Stimulated activated CD4-positive, alpha-beta T cell treated with anti-CD3 and anti-CD28 coated beads, Interleukin-4, amount 100 ng/mL, for 1 hour (primary cell): Measurements from ENCODE around the gene DOCK4.
"Not testable (repeated sequence)": the region's sequence is repeated elsewhere in the genome, so short reads cannot be mapped to it uniquely, and the experiment has no call there.

Experiments
- DNase-seq: peaks from one replicate; pipeline ENCODE4 v3.0.0-alpha.2; 2020

DOCK4 gene, protein sequence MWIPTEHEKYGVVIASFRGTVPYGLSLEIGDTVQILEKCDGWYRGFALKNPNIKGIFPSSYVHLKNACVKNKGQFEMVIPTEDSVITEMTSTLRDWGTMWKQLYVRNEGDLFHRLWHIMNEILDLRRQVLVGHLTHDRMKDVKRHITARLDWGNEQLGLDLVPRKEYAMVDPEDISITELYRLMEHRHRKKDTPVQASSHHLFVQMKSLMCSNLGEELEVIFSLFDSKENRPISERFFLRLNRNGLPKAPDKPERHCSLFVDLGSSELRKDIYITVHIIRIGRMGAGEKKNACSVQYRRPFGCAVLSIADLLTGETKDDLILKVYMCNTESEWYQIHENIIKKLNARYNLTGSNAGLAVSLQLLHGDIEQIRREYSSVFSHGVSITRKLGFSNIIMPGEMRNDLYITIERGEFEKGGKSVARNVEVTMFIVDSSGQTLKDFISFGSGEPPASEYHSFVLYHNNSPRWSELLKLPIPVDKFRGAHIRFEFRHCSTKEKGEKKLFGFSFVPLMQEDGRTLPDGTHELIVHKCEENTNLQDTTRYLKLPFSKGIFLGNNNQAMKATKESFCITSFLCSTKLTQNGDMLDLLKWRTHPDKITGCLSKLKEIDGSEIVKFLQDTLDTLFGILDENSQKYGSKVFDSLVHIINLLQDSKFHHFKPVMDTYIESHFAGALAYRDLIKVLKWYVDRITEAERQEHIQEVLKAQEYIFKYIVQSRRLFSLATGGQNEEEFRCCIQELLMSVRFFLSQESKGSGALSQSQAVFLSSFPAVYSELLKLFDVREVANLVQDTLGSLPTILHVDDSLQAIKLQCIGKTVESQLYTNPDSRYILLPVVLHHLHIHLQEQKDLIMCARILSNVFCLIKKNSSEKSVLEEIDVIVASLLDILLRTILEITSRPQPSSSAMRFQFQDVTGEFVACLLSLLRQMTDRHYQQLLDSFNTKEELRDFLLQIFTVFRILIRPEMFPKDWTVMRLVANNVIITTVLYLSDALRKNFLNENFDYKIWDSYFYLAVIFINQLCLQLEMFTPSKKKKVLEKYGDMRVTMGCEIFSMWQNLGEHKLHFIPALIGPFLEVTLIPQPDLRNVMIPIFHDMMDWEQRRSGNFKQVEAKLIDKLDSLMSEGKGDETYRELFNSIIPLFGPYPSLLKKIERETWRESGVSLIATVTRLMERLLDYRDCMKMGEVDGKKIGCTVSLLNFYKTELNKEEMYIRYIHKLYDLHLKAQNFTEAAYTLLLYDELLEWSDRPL (N-terminal part only)

GRCh38 chr7:112206238-112206990, at the start of gene DOCK4, which contains the start of gene ZNF277:
DOCK4 (minus strand) TSS chr7:112206399; CDS start chr7:112206138, 261 bp downstream.
ZNF277 (plus strand) TSS chr7:112206695; CDS start chr7:112206717, 22 bp downstream.
- peak; percentile 99 for DNase-seq

- no peak for DNase-seq
Observed at GRCh38 chr7:112255388-112255720, 49.2 kb upstream of the DOCK4 start.

- no peak for DNase-seq
Observed at GRCh38 chr7:112254709-112255387, 48.6 kb upstream of the DOCK4 start.

- DNase-seq = no peak
Observed at GRCh38 chr7:112254156-112254555, 48.0 kb upstream of the DOCK4 start.

DNA sequence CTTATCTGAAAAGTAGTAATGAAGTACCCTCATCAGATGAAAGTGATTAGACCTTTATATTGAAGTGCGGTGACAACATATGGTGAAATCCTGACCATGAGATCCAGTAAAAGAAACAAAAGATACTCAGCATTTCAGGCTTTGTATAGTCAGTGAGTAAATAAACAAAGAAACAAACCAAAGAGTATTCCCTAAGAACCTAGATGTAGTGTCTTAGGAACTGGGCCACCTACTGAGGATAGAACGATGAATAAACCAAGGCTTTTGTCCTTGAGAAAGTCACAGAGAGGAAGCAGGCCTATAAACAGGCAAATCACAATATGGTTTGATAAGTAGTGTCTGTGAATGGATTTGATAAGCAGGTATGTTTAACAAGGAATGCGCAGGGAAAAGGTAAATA, 46.5 kb upstream of the DOCK4 start:
- DNase-seq = no peak

DNA sequence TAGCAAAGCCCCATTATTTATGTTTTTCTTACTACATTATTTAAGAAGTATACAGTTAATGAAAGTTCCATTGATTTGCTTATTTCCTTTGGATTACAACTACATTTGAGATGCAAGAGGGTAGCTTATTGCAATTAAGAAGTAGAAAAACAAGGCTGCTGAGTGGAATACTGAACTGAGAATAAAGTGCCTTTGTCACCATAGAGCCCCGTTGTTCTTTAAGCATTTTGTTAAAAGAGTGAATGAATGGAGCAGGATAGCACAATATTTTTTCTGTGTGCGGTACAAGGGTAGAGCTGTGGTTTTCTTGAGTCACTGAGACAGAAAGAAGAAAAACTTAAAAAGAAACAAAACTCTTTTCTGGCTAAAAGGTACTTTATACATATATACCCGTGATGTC, 45.9 kb upstream of the DOCK4 start:
- no peak for DNase-seq

- not testable (repeated sequence) for DNase-seq
Observed at GRCh38 chr7:112249967-112250366, 43.8 kb upstream of the DOCK4 start.

GRCh38 chr7:112248598-112248997, 42.4 kb upstream of the DOCK4 start:
- no peak for DNase-seq

DNA sequence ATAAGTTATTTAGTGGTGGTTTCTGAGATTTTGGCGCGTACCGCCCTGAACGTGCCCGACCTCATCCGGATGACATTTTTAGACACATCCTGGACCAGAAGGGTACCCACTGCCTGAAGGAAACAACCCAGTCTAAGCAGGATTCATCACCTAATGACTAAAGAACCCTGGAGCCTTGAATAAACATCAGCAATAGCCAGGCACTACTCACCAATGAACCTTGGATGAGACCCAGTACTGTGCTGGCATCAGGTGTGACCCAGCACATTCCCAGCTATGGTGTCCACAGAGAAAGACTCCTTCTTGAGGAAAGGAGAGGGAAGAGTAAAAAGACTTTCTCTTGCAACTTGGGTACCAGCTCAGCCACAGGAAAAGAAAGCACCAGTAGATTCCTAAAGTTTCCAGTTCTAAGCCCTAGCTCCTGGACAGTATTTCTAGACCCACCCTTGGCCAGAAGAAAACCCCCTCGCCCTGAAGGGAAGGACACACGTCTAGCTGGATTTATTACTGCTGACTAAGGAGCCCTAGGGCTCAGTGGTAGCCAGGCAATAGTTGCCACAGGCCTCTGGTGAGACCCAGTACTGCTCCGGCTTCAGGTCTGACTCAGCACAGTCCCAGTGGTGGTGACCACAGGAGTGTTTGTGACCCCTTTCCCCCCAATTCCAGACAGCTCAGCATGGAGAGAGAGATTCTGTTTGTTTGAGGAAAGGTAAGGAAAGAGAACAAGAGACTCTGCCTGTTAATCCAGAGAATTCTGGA, 32.8 kb upstream of the DOCK4 start:
- DNase-seq = no peak

- DNase-seq = no peak
Observed at GRCh38 chr7:112238330-112238729, 32.1 kb upstream of the DOCK4 start.

DNA sequence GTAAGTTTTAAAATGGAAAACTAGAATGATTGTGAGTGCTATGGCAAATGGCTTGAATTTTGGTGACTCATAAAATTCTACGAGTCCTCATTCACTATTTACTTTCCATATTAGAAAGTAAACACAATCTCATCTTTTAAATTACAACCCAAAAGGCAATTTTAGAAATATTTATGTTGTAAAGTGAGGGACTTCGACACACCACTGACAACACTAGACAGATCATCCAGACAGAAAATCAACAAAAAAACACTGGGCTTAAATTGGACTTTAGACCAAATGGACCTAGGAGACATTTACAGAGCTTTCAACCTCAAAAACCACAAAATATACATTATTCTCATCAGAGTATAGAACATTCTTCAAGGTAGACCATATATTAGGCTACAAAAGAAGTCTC, 30.4 kb upstream of the DOCK4 start:
- DNase-seq = no peak

DNA sequence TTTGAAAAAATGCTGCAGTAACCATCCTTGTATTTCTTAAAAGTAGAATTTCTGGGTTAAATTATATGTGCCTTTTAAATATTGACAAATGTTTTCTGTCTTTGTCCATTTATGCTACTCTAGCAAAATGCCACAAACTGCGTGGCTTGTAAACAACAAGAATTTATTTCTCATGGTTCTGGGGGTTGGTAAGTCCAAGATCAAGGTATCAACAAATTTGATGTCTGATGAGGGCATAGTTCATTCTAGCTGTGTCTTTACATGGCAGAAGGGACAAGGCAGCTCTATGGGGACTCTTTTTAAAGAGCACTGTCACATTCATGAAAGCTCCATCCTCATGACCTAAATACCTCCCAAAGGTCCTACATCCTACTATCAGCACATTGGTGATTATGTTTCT, 27.9 kb upstream of the DOCK4 start:
- DNase-seq = no peak

GRCh38 chr7:112233048-112233697, 27.0 kb upstream of the DOCK4 start:
- DNase-seq = no peak

DNA sequence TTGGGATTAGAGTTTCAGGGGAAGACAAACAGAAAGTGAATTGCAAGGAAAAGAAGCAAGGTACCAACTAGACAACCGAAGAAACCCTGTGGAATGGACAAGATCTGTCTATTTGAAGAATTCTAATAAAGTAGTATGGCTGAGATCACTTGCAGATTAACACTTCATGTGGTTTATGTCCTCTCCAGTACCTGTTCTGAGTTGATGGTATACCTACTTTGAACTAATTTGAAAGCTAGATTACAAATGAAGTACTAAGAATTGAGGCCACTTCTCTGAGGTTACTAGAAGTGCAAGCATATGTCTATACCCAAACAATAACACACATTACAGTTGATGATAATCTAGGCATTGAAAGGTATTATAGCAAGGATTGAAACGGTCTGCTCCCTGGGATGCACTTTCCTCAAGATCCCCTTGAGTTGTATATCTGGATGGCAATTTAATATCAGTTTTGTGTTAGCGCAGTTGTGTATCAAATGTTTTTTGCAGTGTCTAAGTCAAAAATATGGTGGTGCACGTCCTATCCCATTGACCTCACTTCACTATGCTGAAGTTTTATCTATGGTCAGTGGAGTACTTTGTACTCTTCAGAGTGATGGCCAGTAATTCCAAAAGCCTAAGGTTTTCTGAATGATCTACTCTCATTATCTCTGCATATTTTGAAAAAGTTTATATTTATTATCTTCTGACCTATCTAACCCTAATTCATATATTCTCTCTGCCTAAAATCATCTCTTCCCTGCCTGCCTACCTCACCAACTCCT, 26.2 kb upstream of the DOCK4 start:
- no peak for DNase-seq

GRCh38 chr7:112228632-112229031, 22.4 kb upstream of the DOCK4 start:
- no peak for DNase-seq

GRCh38 chr7:112226701-112227276, 20.6 kb upstream of the DOCK4 start:
- no peak for DNase-seq

DNA sequence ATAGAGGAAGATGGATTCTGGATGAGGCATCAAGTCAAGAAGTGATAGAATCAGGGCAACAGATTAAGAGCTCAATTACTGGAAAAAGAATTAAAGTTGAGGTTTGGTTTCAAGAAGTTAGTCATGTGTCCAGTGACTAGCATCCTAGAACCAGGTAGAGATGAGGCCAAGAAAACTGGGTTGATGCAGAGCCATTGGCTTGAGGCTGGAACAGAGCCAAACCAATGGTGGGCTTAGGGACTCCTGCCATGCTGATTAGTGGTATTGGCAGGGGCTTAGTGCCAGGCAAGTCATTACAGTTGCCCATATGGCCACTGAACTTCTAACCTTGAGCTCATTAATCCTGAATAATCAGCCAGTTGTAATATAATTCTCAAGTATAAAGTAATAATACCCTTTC, 18.8 kb upstream of the DOCK4 start:
- no peak for DNase-seq

- no peak for DNase-seq
Observed at GRCh38 chr7:112224186-112224585, 18.0 kb upstream of the DOCK4 start.

DNA sequence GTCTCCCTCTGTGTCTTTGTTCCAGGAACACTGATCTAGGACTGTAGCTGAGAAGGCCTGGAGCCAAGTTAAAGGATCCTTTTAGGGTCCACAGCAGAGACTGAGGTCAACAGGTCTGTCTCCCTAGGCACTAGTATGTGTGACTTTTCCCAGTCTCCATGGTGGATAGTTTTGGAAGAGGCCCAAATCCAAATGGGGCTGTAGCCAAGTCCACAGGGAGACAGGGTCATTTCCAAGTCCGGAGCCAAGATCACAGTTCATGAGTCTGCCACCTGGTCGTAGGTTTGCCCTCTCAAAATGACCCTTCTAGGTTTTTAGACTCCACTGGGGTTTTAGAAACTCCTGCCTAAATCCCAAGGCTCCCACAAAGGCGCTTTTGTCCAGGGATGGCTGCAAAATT, 17.1 kb upstream of the DOCK4 start:
- no peak for DNase-seq
